IMR-90 (cell line): Measurements from ENCODE around the gene BTRC. TPM values are rescaled to one million over a fixed set of nuclear protein-coding genes. Genes with fewer than 3 reads are reported as not detected.

Experiments used
- ATAC-seq: fragments of 200-7000 bp; cut with Tn5 transposase; 2 replicates; pipeline ENCODE4 v1.9.1; 2020; ENCODE audit warnings: low read depth, mild to moderate bottlenecking, moderate library complexity
- BruUV-seq: library from RNA; stranded (reverse); fragments of 400-500 nt; replicated peaks from 2 replicates; lab custom pipeline; 2021; lab: Mats Ljungman, UMichigan
- CTCF ChIA-PET: fragments of 300-600 bp; formaldehyde crosslinking; extraction: SDS; loops from one replicate; lab custom pipeline; 2021; ENCODE audit warnings: antibody characterized with exemption; lab: Yijun Ruan, JAX
- POLR2A ChIA-PET: fragments of 300-600 bp; sonication (Branson Sonifier 250); formaldehyde crosslinking; loops from one replicate; lab custom pipeline; 2022; ENCODE audit warnings: antibody characterized with exemption; ENCODE audit not compliant: unreplicated experiment; lab: Charles Lee
- DNase-seq: peaks from one replicate; pipeline ENCODE4 v3.0.0; 2013
- H2AFZ ChIP-seq: replicated peaks from 2 replicates; pipeline ENCODE3; 2013; ENCODE audit warnings: low read length, mild to moderate bottlenecking; ENCODE audit not compliant: poor library complexity
- H2AK5ac ChIP-seq: 2 replicates; pipeline ENCODE4 v1.6.1; 2013; ENCODE audit warnings: low read depth, low read length, inconsistent platforms
- H2AK9ac ChIP-seq: replicated peaks from 2 replicates; pipeline ENCODE3; 2013; ENCODE audit warnings: mild to moderate bottlenecking, low read depth, low read length, moderate library complexity; ENCODE audit not compliant: poor library complexity
- H2BK120ac ChIP-seq: 2 replicates; pipeline ENCODE4 v1.6.1; 2013; ENCODE audit warnings: low read depth, low read length, inconsistent platforms
- H2BK15ac ChIP-seq: 3 replicates; pipeline ENCODE4 v1.6.1; 2013; ENCODE audit warnings: low read depth, low read length, inconsistent platforms
- H2BK20ac ChIP-seq: 2 replicates; pipeline ENCODE4 v1.6.1; 2013; ENCODE audit warnings: low read depth, mild to moderate bottlenecking, inconsistent platforms, low read length, moderate library complexity
- H2BK5ac ChIP-seq: 2 replicates; pipeline ENCODE4 v1.6.1; 2013; ENCODE audit warnings: mild to moderate bottlenecking, low read depth, low read length, inconsistent platforms; ENCODE audit not compliant: poor library complexity, severe bottlenecking
- H3K14ac ChIP-seq: replicated peaks from 2 replicates; pipeline ENCODE4 v1.6.1; 2013; ENCODE audit warnings: low read depth, low read length, inconsistent platforms
- H3K18ac ChIP-seq: 2 replicates; pipeline ENCODE4 v1.6.1; 2013; ENCODE audit warnings: low read depth, low read length, control low read depth
- H3K23ac ChIP-seq: 2 replicates; pipeline ENCODE4 v1.6.1; 2013; ENCODE audit warnings: low read depth, low read length, inconsistent platforms
- H3K27ac ChIP-seq: 2 replicates; pipeline ENCODE4 v1.5.1; 2013; ENCODE audit warnings: mild to moderate bottlenecking, control low read depth, low read length; ENCODE audit not compliant: insufficient read depth
- H3K27me3 ChIP-seq: 2 replicates; pipeline ENCODE4 v1.6.1; 2013; ENCODE audit warnings: low read length; ENCODE audit not compliant: control insufficient read depth, insufficient read depth
- H3K36me3 ChIP-seq: 2 replicates; pipeline ENCODE4 v1.6.1; 2013; ENCODE audit warnings: low read length, mixed read lengths; ENCODE audit not compliant: control insufficient read depth, insufficient read depth
- H3K4ac ChIP-seq: 2 replicates; pipeline ENCODE4 v1.6.1; 2013; ENCODE audit warnings: low read depth, low read length, inconsistent platforms
- H3K4me1 ChIP-seq: 2 replicates; pipeline ENCODE4 v1.6.1; 2013; ENCODE audit warnings: low read length, mixed read lengths; ENCODE audit not compliant: control insufficient read depth, insufficient read depth
- H3K4me2 ChIP-seq: 2 replicates; pipeline ENCODE4 v1.6.1; 2013; ENCODE audit warnings: low read depth, mild to moderate bottlenecking, control low read depth, low read length, moderate library complexity
- H3K4me3 ChIP-seq: 2 replicates; pipeline ENCODE4 v1.5.1; 2013; ENCODE audit warnings: low read depth, mild to moderate bottlenecking, control low read depth, low read length, moderate library complexity; ENCODE audit not compliant: insufficient read depth
- H3K56ac ChIP-seq: 2 replicates; pipeline ENCODE4 v1.6.1; 2013; ENCODE audit warnings: low read length, inconsistent platforms; ENCODE audit not compliant: insufficient read depth; ENCODE audit errors: extremely low read depth
- H3K79me1 ChIP-seq, 2 experiments: 2 replicates each; pipeline ENCODE4 v1.6.1; 2013; ENCODE audit warnings: low read length in 2 of 2, inconsistent platforms in 1 of 2, low read depth in 1 of 2
- H3K9ac ChIP-seq: 2 replicates; pipeline ENCODE4 v1.6.1; 2013; ENCODE audit warnings: low read depth, low read length, control low read depth
- H3K9me1 ChIP-seq: 2 replicates; pipeline ENCODE4 v1.6.1; 2013; ENCODE audit warnings: low read length, inconsistent platforms; ENCODE audit not compliant: insufficient read depth
- H3K9me3 ChIP-seq: 2 replicates; pipeline ENCODE4 v1.6.1; 2013; ENCODE audit warnings: low read length; ENCODE audit not compliant: control insufficient read depth, insufficient read depth
- H4K20me1 ChIP-seq: 2 replicates; pipeline ENCODE4 v1.6.1; 2013; ENCODE audit warnings: low read length, inconsistent platforms; ENCODE audit not compliant: insufficient read depth
- H4K5ac ChIP-seq: 2 replicates; pipeline ENCODE4 v1.6.1; 2013; ENCODE audit warnings: mild to moderate bottlenecking, low read depth, low read length, control low read depth
- H4K8ac ChIP-seq, 2 experiments: 2 replicates each; pipeline ENCODE4 v1.6.1; 2013; ENCODE audit warnings: low read depth in 2 of 2, low read length in 2 of 2, control low read depth in 1 of 2, inconsistent platforms in 1 of 2
- H4K91ac ChIP-seq: 2 replicates; pipeline ENCODE4 v1.6.1; 2013; ENCODE audit warnings: low read depth, low read length, inconsistent platforms; ENCODE audit not compliant: insufficient read depth
- BHLHE40 ChIP-seq: fragments of 150-350 bp; IDR thresholded peaks from 2 replicates; pipeline ENCODE4 v1.6.1; 2016; ENCODE audit warnings: mild to moderate bottlenecking, low read depth, low read length
- CEBPB ChIP-seq: IDR thresholded peaks from 2 replicates; pipeline ENCODE4 v1.6.1; 2012; ENCODE audit warnings: low read depth, low read length, improper control_type of control experiment
- CTCF ChIP-seq: conservative IDR thresholded peaks from 2 replicates; pipeline ENCODE4 v1.5.1; 2012; ENCODE audit warnings: mild to moderate bottlenecking, low read depth, low read length, improper control_type of control experiment
- MAFK ChIP-seq: IDR thresholded peaks from 2 replicates; pipeline ENCODE4 v1.6.1; 2012; ENCODE audit warnings: low read depth, low read length, improper control_type of control experiment
- MXI1 ChIP-seq: IDR thresholded peaks from 2 replicates; pipeline ENCODE4 v1.6.1; 2012; ENCODE audit warnings: low read depth, mild to moderate bottlenecking, low read length, moderate library complexity, borderline replicate concordance
- NFE2L2 ChIP-seq: fragments of 150-350 bp; IDR thresholded peaks from 2 replicates; pipeline ENCODE4 v1.6.1; 2016; ENCODE audit warnings: low read depth, mild to moderate bottlenecking, low read length
- POLR2A ChIP-seq: IDR thresholded peaks from 2 replicates; pipeline ENCODE4 v1.6.1; 2012; ENCODE audit warnings: mild to moderate bottlenecking, low read depth, low read length
- USF2 ChIP-seq: fragments of 150-350 bp; IDR thresholded peaks from 2 replicates; pipeline ENCODE4 v1.6.1; 2017; ENCODE audit warnings: mild to moderate bottlenecking, antibody characterized with exemption, low read length, low read depth
- dilution Hi-C: fragments of 300-500 bp; cut with HindIII; formaldehyde crosslinking; loops from one replicate; pipeline ENCODE4 v1.14.3; 2018; ENCODE audit warnings: low sequenced_read_pairs; ENCODE audit not compliant: unreplicated experiment
- in situ Hi-C: fragments of 300-500 bp; cut with MboI; formaldehyde crosslinking; loops from 3 replicates; pipeline ENCODE4 v1.14.3; 2019; ENCODE audit warnings: low sequenced_read_pairs, inconsistent platforms, mixed read lengths
- intact Hi-C: fragments of 100-400 bp; cut with micrococcal nuclease; formaldehyde crosslinking; loops from 2 replicates; pipeline ENCODE4 v1.10.0; 2022
- polyA plus RNA-seq, 3 experiments: library from polyadenylated mRNA; depleted of rRNA; stranded (reverse); fragments of >200 nt; gene quantifications; 2 replicates each; pipeline ENCODE4 v1.2.3, GENCODE V29; 2012; ENCODE audit warnings: low replicate concordance in 1 of 3
- total RNA-seq: library from RNA; depleted of rRNA; stranded (reverse); fragments of >200 nt; gene quantifications from 2 replicates; pipeline ENCODE4 v1.2.3, GENCODE V29; 2012

BTRC gene
- total and polyA plus RNA-seq, 2 of the 4 experiments (the other 2 are of a cell fraction), result 7.7 to 8.4 TPM

DNA sequence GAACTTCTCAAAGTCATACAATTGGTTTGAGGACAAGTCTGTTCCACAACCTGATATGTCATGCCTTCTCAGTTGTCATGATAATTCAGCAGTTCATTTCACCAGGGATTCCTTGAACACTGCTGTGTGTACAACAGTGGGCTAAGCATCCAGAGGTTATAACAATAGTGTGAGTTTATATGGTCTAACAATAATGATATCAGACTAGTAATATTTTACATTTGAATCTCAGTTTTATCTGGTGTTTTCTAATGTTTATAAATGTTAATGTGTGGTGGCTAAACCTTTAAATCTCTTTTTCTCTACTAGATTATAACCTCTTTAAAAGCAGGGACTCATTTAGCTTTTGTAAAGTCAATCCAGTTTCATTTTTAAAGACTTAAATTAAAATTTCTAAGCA, 48.7 kb downstream of the BTRC start:
- H3K27me3 ChIP-seq, result no peaks in the 10 kb centered on the region
- H4K5ac ChIP-seq, result no peak overlapping the region
- H3K4me3 ChIP-seq, result no peak overlapping the region
- H3K9me1 ChIP-seq, result peaks cover 2% of the 10 kb centered on the region; the same call in 1 of the 2 replicates
- no peak overlapping the region for H3K4ac ChIP-seq
- dilution Hi-C loops (no loop called here), intact Hi-C loops (no loop called here), in situ Hi-C loops (no loop called here)
- no peak overlapping the region for H2AK9ac ChIP-seq
- no peak overlapping the region for H2BK120ac ChIP-seq
- TF ChIP-seq MAFK, result no peak
- TF ChIP-seq NFE2L2, result no peak
- TF ChIP-seq POLR2A, result no peak
- no peak for TF ChIP-seq CTCF
- TF ChIP-seq USF2, result no peak
- no peak for TF ChIP-seq BHLHE40
- TF ChIP-seq MXI1, result no peak
- no peak for TF ChIP-seq CEBPB
- no peaks in the 10 kb centered on the region for H3K9me3 ChIP-seq
- no peak overlapping the region for H2BK5ac ChIP-seq
- no peak overlapping the region for H3K9ac ChIP-seq
- no peak overlapping the region for H3K4me2 ChIP-seq
- no peak overlapping the region for H2AFZ ChIP-seq
- no peak overlapping the region; the same call in 1 of the 2 replicates for H3K14ac ChIP-seq
- no peak overlapping the region for H4K8ac ChIP-seq
- H2AK5ac ChIP-seq, result no peak overlapping the region
- 0 out of 2 replicates have a peak, but pooled peaks cover 1% of the 10 kb centered on the region for H3K4me1 ChIP-seq
- CTCF ChIA-PET, result no interaction called here
- peaks cover 15 to 27% of the 10 kb centered on the region in 2 experiments; a peak in 3 of 4 replicates for H3K79me1 ChIP-seq
- POLR2A ChIA-PET, result no interaction called here
- H2BK15ac ChIP-seq, result no peak overlapping the region
- no TSS peak for BruUV-seq
- no peak overlapping the region for H4K91ac ChIP-seq
- H3K36me3 ChIP-seq, result no peaks in the 10 kb centered on the region
- no peak overlapping the region for H3K18ac ChIP-seq
- no peak overlapping the region for H3K56ac ChIP-seq
- no peak overlapping the region for H2BK20ac ChIP-seq
- peaks cover 11% of the 10 kb centered on the region; the same call in 1 of the 2 replicates for H4K20me1 ChIP-seq
- no peak overlapping the region for H3K23ac ChIP-seq
- H3K27ac ChIP-seq, result no peak overlapping the region
- DNase-seq (no peak), ATAC-seq (no peak)
